CD4-positive, alpha-beta T cell treated with Interleukin-6 at 100 ng/mL for 8 hours (primary cell): ENCODE measurements around the gene ANKRD40CL.
"Not testable (repeated sequence)": the region's sequence is repeated elsewhere in the genome, so short reads cannot be mapped to it uniquely, and the experiment has no call there.

Experiments used
- DNase-seq: peaks from one replicate; pipeline ENCODE4 v3.0.0-alpha.2; 2020; ENCODE audit warnings: mixed read lengths, low spot score

ANKRD40CL gene, protein sequence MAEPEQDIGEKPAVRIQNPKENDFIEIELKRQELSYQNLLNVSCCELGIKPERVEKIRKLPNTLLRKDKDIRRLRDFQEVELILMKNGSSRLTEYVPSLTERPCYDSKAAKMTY

DNA sequence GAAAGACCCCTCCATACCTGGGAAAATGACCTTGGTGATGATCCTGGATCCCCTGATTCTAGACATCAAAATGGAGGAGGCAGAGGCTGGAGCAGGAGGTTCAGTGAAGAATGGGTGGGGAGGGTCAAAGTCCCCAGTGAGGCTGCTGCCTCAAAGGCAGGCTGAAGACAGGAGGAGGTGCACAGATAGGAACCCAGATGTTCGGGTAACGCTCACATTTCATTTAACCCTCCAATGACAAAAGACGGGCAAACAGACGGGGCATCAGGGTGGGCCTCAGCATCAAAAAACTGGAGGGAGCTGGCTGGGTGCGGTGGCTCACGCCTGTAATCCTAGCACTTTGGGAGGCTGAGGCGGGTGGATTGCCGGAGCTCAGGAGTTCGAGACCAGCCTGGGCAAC, at the start of gene ANKRD40CL:
Gene ANKRD40CL (minus strand): TSS at position 73 of the 400 bp plus-strand sequence. CDS start 605 bp downstream, outside the sequence.
- no peak for DNase-seq

GRCh38 chr17:50816271-50816670, 49.0 kb upstream of the ANKRD40CL start:
- DNase-seq: no peak

DNA sequence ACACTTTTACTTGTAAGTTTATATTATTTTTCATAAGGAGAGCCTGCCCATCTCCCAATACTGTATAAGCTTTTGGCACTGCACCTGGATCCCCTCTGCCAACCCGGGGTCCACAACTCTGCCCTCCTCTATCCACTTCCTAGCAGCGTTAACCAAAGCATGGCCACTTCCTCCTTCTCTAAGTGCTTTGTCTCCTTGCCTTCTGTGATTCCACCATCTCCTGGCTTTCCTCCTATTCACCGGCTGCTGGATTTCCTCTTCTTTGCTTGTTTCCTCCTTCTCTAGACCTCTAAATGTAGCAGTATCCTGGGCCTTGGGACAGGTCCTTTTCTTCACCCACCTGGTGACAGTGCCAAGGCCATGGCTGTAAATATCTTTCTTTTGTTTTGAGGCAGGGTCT, 48.1 kb upstream of the ANKRD40CL start:
- no peak for DNase-seq

DNA sequence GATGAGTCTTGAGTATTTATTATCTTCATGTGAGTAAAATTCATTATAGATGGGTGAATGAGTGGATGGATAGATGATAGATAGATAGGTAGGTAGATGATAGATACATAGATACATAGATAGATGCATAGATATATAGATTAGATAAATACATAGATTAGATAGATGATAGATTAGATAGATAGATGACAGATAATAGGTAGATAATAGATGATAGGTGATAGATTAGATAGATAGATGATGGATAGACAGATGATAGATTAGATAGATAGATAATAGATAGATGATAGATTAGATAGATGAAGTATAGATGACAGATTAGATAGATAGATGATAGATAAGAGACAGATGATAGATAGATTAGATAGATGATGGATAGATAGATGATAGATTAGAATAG, 46.3 kb upstream of the ANKRD40CL start:
- DNase-seq: no peak

- no peak for DNase-seq
Measured at GRCh38 chr17:50808888-50809287, 41.6 kb upstream of the ANKRD40CL start.

- no peak for DNase-seq
Measured at GRCh38 chr17:50808413-50808812, 41.1 kb upstream of the ANKRD40CL start.

DNA sequence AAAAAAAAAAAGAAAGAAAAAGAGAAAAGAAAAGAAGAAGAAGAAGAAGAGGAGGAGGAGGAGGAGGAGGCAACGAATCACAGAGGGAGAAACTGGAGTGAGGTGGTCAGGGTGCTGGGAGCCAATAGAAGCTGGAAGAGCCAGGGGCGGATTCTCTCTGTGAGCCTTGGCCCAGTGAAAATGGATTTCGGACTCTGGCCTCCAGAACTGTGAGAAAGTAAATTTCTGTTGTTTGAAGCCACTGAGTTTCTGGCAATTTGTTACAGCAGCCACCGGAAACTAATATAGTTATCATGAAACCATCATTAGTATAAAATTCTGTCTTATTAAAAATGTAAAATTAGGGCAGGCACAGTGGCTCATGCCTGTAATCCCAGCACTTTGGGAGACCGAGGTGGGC, 40.4 kb upstream of the ANKRD40CL start:
- no peak for DNase-seq

GRCh38 chr17:50807009-50807408, 39.7 kb upstream of the ANKRD40CL start:
- DNase-seq: no peak

DNA sequence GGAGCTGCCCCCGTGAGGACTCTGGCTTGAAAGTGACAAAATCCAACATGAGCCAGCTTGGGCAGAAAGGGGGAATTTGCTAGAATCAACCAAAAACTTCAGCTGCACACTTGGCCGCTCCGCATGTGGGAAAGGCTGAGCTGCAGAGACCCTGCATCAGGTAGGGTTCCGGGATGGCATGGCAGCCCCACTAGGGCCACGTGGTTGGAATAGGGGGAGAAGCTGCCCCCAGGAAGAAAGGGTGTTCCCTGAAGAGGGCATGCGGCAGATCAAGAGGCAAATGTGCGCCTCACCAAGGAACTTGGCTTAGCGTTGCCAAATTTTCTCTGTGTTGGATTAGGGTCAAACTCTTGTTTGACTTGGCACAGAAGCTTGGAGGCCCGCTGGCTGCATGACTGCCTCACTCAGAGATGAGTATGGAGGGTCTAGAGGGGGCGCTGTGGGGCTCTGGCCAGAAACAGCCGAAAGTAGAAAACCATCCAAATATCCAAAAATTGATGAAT, 38.9 kb upstream of the ANKRD40CL start:
- no peak for DNase-seq

DNA sequence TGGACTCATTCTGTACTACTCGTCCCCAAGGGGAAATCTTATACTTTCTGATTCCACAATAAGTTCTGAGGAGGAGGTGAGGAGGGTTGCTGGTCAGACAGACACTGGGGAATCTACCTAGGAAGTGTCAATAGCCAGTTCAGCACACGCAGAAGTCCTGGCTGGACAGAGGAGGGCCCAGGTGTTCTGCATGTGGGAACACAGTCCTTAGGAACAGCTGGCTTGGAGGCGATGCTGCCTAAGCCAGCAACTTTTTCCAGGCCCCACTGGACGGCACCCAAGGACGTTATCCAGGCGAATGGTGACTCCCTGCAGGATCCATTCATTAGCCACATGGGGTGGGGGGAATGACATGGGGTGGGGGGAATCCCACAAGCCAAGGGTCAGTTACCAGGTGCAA, 38.2 kb upstream of the ANKRD40CL start:
- DNase-seq: no peak

- not testable (repeated sequence) for DNase-seq
Measured at GRCh38 chr17:50804749-50805475, 37.6 kb upstream of the ANKRD40CL start.

DNA sequence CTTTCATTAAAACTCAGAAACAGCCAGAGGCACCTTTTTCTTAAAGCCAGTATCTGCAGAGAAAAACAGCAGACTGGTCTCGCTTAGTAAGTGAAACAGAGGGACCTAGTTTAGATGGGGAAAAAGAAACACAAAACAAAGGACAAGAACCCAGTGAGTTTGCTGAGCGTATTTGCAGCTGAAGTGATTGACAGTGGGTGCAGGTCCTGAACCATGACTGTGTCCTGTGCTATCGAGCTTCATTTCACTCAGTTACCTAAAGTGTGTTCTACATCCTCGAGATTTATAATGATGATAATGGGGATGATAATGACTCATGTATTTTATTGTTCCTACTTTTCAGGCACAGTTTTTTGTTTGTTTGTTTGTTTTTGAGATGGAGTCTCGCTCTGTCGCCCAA, 36.4 kb upstream of the ANKRD40CL start:
- DNase-seq: no peak

GRCh38 chr17:50802609-50803571, 35.6 kb upstream of the ANKRD40CL start:
- no peak for DNase-seq

GRCh38 chr17:50800196-50800700, 32.9 kb upstream of the ANKRD40CL start:
- no peak for DNase-seq

- no peak for DNase-seq
Measured at GRCh38 chr17:50799582-50799981, 32.3 kb upstream of the ANKRD40CL start.

- DNase-seq: no peak
Measured at GRCh38 chr17:50798424-50799288, 31.3 kb upstream of the ANKRD40CL start.

DNA sequence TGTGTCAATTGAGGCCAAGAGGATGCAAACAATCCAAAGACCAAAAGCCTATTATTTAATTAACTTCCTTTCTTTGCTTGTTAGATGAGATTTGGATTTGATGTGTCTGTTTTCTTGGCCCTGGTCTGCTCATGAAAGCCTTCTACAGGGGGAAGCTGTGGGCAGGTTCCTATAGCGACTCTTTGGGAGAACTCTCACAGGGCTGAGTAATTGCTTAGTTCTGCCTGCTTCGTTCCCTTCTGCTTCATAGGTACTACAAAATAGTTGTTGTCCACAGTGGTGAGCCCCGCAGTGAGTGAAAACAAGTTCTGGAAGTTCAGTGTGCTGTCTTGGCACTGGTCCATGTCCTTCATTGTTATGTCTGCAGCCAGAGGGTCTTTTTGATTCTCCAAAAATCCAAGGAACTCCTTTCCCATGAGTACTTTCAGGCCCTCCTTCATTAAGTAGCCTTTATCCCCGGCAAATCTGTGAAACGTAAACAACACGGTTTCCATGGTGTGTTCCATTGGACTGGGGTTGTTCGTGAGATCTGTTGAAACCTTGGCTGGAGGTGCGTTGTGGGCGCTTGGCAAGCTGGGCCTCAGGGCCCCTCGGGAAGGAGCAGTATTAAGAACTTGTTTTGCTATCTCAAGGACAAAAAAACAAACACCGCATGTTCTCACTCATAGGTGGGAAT, 30.0 kb upstream of the ANKRD40CL start:
- no peak for DNase-seq

DNA sequence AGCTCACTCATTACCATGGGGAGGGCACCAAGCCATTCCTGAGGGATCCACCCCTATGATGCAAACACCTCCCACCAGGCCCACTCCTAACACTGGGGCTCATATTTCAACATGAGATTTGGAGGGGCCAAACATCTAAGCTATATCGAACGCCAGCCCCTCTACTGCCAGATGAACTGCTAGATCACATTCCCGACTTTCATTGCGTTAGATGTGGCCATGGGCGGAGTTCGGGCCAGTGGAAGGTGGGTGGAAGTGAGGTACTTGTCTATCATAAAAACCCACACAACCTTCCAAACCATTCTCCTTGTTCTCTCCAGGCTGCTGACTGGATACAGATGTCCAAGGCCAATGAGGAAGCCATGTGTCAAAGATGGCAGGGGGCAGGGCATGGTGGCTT, 27.0 kb upstream of the ANKRD40CL start:
- DNase-seq: no peak

DNA sequence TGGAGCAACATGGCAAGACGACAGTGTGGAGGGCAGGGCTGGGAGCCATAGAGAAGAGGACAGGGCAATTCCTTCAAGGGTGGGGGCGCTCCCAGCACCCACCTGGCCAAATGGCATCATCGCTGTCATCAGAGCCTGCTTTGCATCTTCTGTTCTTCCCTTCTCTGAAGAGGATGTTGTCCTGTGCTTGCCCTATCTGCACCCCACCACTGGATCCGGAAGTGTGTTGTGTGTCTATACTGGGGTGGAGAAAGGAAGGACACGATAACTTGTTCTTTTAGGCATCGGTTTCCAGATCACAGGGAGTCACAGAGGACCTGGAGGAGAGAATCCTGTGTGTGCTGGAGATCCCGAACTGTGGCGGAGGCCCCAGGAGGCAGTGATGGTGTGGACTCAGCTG, 25.7 kb upstream of the ANKRD40CL start:
- DNase-seq: no peak

GRCh38 chr17:50792132-50792531, 24.8 kb upstream of the ANKRD40CL start:
- DNase-seq: no peak

DNA sequence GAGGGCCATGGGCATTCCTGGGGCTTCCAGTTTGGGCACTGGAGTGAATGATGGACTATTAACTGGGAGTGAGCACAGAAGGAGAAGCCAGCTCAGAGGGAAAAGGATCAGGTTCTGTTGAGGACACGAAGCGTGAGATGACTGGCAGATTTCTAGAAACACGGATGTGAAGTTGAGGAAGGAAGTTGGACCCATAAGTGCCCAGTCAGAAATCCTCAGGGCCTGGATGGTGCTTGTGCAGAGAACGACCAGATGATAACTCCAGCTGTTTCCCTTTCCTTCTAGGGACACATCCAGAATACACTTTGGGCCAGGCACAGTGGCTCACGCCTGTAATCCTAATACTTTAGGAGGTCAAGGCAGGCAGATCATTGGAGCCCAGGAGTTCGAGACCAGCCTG, 23.3 kb upstream of the ANKRD40CL start:
- no peak for DNase-seq
